GM19239 (cell line): ENCODE data around the gene PITRM1.

Source experiments
- DNase-seq: peaks from one replicate; pipeline ENCODE4 v3.0.0; 2011; ENCODE audit warnings: low spot score; ENCODE audit not compliant: insufficient read length
- FAIRE-seq: peaks from 2 replicates; lab custom pipeline; 2011; peaks lifted over from hg19 to GRCh38; lab: Jason Lieb, UNC

Gene PITRM1

GRCh38 chr10:3142146-3142875 lies 30.3 kb downstream of the PITRM1 start:
- DNase-seq = no peak
- FAIRE-seq = no peak

GRCh38 chr10:3141351-3142005 lies 31.1 kb downstream of the PITRM1 start:
- DNase-seq (no peak), FAIRE-seq (no peak)

DNA sequence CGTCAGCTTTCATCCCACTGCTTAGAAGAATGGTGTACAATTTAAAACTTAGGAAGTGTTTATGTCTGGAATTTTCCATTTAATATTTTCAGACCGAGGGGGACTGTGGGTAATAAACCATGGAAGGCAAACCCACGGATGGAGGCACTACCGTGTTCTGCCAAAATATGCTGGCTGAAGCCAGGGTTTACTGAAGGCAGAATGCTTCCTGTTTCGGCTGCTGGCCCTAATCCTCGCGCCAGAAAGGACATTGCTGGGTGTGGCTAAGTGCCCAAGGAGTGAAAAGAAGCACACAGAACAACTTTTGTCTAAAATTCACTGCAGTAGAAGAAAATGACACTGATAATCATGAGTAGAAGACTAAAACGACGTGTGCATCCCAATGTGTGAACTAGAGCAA lies 32.3 kb downstream of the PITRM1 start:
- DNase-seq (no peak), FAIRE-seq (no peak)

DNA sequence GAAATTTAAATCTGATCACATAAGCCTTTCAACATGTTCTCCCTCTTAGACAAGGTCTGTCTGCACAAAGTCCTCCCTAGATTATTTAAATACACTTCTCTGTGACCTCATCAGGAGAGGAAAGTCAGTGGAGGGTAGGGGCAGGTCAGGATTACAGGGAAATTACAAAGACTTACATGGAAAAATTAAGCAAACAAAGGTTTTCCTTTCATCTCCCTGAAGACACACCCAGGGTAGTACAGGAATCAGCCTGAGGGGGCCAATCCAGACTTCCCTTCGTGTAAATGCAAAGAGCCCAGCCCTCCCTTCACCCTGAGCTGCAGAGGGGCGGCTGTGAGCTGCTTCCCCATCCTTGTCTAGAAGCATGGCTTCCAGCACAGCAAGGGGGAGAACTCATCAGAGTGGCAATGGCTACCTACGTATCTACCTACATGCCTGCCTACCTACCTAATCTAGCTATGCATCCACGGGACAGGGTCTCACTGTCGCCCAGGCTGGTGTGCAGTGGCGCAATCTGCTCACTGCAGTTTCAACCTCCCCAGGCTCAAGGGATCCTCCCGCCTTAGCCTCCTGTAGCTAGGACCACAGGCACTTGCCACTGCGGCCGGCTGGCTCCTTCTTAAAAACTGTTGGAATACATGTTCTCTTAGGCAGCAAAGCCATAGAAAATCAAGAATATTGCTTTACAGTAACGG lies 33.2 kb downstream of the PITRM1 start:
- no peak for DNase-seq
- no peak for FAIRE-seq

DNA sequence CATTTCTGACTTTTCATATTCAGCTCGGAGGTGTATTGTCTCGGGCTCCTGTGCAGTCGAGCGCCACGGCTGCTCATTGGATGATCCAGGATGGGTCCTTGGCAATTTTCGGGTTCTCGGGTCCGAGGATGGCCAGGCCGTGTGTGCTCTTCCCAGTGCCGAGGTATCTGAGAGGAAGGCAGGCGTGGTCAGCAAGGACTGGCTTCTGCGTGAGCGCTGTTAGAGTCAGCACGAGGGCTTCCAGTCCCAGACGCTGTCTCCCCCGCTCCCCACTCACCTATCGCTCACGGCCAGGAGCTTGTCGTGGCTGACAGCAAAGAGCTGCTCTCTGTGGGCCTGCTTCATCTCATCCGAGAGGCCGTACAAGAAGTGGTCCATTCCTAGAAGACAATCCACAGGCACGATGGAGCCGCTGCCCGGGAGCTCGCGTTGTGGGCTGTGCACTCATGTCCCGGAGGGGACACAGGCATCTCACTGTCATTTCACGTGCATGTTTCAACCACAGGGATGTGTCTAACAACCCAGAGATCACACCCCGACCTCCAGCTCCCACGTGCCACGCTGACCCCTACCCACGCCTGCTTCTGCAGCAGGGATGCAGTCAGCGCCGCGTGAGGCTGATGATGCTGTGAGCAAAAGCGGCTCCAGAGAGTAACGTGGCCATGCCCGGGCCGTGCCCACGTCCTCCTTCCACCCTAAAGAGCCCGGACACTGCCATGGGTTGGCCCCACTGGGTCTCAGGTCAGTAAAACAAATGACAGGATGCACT lies 34.4 kb downstream of the PITRM1 start:
- FAIRE-seq (no peak), DNase-seq (no peak)

DNA sequence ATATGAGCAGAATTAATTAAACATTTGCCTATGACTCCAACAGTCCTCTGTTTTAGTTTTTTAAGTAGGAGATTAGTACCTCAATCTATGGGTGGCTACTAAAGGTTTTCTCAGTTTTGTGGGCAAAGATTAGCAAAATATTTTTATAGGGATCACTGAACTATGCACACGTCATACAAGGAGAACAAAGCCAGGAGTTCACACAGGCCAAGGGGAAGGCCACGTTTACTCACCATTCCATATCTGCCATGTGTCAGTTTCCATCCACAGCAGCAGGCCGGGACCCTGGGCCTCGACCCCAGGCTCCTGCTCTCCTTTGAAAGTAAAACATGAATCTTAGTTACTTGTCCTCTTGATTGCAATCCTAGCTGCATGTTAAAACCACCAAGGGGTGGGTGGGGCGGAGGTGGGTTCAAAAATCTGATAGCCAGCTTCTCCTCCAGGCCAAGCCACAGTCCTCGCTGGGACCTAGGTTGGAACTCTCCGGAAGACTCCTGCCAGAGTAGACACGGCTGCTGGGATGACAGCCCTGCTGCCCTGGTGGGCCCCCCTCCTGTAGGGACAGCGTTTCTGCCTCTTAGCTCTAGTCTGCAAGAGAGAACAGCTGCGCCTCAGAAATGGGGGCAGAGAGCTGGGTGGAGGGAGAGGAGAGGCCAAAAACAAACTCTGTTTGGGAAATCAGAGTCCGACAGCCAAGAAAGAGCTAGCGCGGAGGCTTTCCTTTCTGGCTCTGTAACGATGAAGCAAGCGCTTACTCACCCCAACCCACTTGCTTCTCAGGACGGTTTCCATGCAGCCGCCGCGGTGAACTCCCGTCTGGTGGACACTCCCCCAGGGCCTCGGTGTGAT lies 35.6 kb downstream of the PITRM1 start:
- DNase-seq (no peak), FAIRE-seq (no peak)

- FAIRE-seq (no peak), DNase-seq (no peak)
Observed at GRCh38 chr10:3136336-3136735, 36.2 kb downstream of the PITRM1 start.

DNA sequence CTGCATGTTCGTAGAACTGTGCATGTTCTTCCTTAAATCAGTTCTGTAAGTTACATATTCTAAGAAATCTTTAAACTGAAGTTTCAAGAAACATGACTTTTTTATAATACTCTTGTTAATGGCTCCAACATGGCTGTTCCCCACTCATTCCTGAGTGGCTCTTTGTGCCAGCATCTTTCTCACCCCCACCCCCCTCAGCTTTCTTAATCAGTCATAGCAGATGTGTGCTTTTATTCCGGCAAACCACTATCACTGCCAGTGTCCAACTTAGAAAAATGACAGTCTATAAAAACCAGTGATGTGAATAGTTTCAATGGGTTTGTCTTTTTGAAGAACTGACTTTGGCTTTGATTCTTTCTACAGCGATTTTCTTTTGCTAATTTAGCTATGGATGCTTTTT lies 37.6 kb downstream of the PITRM1 start:
- DNase-seq (no peak), FAIRE-seq (no peak)

DNA sequence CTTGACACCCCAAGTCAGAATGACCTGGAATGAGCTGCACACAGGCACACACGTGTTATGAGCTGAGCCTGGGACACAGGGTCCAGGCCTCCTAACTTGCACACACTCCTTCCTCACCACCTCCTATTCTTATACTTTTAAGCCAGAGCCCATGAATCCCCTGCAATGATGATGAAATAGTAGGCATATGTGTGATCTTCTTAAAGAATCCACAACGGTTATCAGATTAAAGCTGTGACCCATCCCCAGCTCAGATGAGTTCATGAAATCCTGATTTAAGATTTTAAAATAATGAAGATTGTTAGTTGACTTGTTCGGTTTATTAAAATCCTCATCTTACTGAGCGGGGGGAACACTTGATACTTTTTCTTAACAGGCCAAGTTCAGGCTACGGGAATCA lies 38.6 kb downstream of the PITRM1 start:
- FAIRE-seq = no peak
- no peak for DNase-seq

DNA sequence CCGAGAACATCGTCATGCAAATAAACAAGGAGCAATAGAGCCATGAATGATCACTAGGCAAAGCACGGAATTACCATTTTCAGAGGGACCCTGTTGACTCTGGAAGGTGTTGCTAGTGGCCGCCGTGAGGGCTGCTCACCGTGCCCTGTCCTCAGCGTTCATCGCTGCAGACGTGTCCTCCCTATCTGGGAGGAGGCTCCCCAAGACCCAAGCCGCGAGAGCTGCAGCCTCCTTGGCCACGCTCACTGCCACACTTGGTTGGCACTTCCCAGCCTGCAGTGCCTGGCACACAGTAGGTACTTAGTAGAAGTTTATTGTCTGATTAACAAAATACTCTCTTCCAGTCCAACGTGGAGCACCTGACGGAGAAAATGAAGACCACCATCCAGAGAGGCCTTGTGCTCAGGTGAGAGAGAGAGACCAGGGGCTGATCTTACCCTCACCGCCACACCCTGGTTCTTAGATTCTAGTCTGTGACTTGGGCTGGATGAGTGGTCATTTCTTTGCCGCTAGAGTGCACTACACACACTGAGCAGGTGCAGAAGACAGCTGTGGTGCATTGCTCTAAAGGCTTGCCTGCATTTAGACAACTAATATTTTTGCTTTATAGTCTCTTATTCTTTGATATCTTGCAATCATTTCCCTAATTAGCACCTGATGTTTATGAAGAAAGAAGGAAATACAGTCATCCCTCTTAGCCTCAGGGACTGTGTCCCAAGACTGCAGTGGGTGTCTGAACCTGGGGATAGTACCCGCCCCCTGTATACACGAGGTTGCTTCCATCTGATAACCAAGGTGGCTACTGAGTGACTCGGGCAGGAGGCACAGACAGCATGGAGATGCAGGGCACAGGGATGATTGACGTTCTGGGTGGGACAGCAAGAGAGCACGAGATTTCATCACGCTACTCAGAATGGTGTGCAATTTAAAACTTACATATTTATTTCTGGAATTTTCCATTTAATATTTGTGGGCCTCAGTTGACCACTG lies 40.3 kb downstream of the PITRM1 start:
- no peak for FAIRE-seq
- DNase-seq = no peak

DNA sequence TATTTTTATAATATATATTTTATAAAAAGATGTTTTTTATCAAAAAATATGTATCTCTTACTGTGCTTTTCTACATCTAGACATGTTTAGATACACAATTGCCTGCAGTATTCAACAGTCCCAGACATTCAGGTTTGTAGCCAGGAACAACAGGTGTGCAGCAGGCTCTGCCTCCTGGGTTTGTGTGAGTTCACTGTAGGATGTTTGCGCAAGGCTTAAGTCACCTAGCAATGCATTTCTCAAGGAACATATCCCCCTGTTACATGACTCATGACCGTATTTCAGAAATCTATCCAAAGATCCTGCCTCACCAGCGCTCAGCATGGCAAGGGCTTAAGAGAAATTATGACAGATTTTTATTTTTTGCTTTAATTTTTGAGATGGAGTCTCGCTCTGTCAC lies 41.5 kb downstream of the PITRM1 start:
- FAIRE-seq (no peak), DNase-seq (no peak)

- no peak for DNase-seq
- no peak for FAIRE-seq
Observed at GRCh38 chr10:3129581-3130340, 42.8 kb downstream of the PITRM1 start.

GRCh38 chr10:3128379-3129130 lies 44.0 kb downstream of the PITRM1 start:
- FAIRE-seq (no peak), DNase-seq (no peak)

DNA sequence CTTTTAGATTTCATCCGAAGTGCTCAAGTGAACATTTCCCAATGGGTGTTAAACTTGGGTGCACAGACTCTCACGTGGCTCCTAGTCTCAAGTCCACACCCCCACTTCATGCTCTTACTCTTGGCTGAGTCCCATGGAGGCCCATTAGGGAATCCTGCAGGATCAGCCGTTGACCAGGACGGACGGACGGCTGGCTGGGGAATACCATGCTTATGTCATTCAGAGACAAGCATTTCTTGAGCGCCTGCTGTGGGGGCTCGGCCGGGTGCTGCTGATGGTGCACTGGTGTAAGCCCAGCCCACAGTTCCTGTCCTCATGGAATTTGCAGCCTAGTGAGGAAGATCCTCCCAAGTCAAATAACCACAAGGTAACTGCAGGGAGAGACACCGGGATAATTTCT lies 44.7 kb downstream of the PITRM1 start:
- DNase-seq = no peak
- FAIRE-seq = no peak

- DNase-seq (no peak), FAIRE-seq (no peak)
Observed at GRCh38 chr10:3126741-3127346, 45.7 kb downstream of the PITRM1 start.

DNA sequence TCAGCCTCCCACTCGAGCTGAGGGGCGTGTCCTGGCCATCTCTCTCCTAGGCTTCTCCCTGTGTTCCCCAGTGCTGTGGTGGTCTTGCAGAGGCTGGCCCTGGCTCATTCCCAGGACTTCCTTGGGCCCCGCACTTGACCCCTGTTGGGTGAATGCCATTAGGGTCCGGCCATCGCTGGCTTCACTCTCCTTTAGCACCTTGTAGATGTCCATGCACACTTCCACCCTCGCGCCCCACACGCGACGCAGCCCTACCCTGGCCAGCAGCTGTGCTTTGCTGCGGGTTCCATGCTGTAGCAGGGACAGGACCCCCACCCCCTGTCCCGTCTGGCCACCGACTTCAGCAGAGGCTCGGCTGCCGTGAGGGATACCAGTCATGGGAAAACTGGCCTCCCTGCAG lies 46.3 kb downstream of the PITRM1 start:
- FAIRE-seq (no peak), DNase-seq (no peak)
